Fibroblast of mammary gland (primary cell): ENCODE measurements around the gene MEAF6.
"Not testable (repeated sequence)": the region's sequence is repeated elsewhere in the genome, so short reads cannot be mapped to it uniquely, and the experiment has no call there.

Source experiments
- DNase-seq: peaks from one replicate; pipeline ENCODE4 v3.0.0-alpha.2; 2010; ENCODE audit warnings: low read depth
- H3K4me3 ChIP-seq: 2 replicates; pipeline ENCODE4 v1.5.1; 2011; ENCODE audit warnings: low read depth, mild to moderate bottlenecking, low read length, moderate library complexity; ENCODE audit not compliant: control insufficient read depth
- TF ChIP-seq, protein P1 (sequence below): conservative IDR thresholded peaks from 2 replicates; pipeline ENCODE4 v1.5.1; 2011; ENCODE audit warnings: low read depth, low read length, inconsistent platforms; ENCODE audit not compliant: control insufficient read depth, insufficient read depth

The MEAF6 gene

DNA sequence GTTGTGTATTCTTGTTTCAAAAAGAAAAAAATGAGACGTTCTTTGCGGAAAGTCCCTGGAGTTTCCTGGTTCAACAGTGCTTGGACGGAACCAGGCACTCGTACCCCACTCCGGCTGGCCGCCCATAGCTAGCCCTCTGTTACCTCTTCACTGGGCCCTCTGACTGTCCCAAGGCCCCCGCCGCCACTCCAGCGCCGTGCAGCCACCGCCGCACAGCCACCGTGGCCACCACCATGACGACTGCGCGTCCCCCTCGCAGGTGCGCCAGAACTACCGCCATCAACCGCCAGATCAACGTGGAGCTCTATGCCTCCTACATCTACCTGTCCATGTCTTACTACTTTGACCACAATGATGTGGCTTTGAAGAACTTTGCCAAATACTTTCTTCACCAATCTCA is 30.0 kb upstream of the MEAF6 start:
- DNase-seq = no peak
- TF ChIP-seq, protein P1, sequence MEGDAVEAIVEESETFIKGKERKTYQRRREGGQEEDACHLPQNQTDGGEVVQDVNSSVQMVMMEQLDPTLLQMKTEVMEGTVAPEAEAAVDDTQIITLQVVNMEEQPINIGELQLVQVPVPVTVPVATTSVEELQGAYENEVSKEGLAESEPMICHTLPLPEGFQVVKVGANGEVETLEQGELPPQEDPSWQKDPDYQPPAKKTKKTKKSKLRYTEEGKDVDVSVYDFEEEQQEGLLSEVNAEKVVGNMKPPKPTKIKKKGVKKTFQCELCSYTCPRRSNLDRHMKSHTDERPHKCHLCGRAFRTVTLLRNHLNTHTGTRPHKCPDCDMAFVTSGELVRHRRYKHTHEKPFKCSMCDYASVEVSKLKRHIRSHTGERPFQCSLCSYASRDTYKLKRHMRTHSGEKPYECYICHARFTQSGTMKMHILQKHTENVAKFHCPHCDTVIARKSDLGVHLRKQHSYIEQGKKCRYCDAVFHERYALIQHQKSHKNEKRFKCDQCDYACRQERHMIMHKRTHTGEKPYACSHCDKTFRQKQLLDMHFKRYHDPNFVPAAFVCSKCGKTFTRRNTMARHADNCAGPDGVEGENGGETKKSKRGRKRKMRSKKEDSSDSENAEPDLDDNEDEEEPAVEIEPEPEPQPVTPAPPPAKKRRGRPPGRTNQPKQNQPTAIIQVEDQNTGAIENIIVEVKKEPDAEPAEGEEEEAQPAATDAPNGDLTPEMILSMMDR = no peak
- no peak overlapping the region for H3K4me3 ChIP-seq

DNA sequence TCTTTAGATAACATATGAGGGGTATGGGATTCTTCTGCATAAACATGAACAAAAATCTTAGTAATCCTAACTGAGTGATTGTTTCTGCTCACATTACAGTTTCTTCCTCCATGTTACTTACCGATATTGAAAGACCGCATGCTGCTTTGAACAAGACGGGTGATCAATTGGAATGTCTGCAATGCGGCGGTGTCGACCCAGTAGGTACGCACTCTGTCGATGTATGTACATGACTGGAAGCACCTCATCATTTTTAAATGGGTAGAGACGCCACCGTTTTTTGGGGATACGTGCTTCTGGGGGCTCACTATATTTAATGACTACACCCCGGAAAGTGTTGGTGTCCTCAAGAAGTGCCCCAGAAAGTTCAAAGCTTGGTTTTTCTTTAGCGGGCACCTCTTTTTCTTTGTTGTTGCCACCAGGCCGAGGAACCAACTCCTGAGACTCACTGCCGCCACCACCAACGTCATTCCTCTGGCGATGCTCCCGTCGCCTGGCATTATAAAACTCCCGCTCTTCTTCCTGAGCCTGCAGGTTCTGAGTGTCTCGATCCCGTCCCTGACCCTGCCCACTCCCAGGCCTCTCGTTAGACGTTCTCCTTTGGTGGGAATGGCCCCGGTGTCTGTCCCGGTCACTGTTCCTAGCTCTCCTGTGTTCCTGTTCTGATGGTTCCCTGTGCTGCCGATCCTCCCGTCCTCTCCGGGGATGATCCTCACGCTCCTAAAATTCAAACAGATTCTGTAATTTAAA is 25.6 kb upstream of the MEAF6 start:
- TF ChIP-seq, protein P1 = no peak
- no peak overlapping the region for H3K4me3 ChIP-seq
- DNase-seq = no peak

DNA sequence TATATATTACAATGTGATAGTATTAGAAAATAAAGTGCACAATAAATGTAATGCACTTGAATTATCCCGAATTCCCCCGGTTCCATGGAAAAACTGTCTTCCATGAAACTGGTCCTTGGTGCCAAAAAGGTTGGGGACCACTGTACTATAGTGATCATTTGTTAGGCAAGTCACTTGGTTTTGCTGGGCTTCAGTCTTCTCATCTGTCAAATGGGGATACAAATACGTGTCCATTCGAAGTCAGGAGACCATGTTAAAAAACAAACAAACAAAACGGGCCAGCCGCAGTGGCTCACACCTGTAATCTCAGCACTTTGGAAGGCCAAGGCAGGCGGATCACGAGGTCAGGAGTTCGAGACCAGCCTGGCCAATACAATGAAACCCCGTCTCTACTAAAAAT is 24.6 kb upstream of the MEAF6 start:
- not testable (repeated sequence) for DNase-seq, H3K4me3 ChIP-seq

DNA sequence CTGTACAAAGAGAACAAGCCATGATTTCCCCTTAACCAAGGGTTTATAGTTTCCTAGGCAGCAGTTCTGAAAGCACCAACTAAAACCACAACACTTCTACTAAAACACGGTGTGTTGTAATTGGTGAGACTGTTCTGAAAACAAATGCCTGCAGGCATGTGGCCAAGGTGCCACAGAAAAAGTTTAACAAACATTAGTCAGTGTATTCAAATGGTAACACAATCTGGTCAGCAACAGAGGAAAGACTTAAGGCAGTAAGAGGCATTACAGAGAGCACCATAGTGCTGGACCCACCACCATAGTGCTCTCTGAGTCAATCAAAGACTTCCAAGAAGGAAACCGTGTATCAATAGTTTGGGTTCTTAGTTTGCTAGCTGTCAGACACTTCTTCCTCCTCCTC is 22.8 kb upstream of the MEAF6 start:
- peak; percentile 78 for DNase-seq

DNA sequence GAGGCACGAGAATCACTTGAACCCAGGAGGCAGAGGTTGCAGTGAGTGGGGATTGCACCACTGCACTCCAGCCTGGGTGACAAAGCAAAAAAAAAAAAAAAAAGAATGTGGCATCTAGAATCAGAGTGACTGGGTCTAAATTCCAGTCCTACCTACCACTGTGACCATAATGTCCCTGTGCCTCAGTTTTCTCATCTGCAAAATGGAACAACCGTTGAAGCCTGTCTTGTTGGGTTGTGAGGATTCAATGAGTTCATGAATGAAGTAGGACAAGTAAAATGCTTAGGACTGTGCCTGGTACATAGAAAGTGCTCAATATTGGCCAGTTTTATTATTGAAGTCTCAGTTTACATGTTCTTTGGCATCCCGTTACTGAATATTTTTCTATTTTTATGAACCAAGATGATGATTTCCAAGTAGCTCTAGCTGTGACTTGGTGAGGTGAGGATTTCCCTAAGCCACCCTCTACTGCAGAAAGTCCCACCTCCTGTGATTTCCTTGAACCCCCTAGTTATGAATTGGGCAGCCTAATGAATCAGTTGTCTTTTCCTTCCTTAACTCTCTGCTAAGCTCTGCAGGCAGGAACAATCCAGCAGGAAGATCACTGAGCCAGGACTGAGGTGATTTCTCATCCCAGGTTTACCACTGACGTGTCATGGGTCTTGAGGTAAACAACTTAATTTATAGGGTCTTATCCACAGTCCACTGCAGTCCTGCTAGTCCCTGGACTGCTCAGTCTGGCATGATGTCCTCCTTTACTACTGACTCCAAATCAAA is 18.9 kb upstream of the MEAF6 start:
- TF ChIP-seq, protein P1 = no peak
- H3K4me3 ChIP-seq = no peak overlapping the region
- no peak for DNase-seq

More for the DNA sequence above, 22.8 kb upstream of the MEAF6 start:
- H3K4me3 ChIP-seq = no peak overlapping the region
- TF ChIP-seq, protein P1 = no peak

DNA sequence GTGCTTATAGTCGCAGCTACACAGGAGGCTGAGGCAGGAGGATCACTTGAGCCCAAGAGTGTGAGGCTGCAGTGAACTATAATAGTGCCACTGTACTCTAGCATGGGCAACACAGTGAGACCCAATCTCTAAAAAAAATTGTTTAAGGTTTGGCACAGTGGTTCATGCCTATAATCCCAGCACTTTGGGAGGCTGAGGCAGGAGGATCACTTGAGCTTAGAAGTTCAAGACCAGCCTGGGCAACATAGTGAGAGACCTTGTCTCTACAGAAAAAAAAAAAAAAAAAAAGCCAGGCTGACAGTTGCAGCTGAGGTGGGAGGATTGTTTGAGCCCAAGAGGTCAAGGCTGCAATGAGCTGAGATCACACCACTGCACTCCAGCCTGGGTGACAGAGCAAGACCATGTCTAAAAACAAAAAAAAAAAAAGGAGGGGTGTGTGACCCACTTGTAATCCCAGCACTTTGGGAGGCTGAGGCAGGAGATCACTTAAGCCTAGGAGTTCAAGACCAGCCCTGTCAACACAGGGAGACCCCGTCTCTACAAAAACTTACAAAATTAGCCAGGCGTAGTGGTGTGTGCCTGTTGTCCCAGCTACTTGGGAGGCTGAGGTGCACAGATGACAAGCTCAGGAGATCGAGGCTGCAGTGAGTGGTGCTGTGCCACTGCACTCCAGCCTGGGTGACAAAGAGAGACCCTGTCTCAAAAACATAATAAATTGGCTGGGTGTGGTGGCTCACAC is 18.0 kb upstream of the MEAF6 start:
- H3K4me3 ChIP-seq, DNase-seq: not testable (repeated sequence)

DNA sequence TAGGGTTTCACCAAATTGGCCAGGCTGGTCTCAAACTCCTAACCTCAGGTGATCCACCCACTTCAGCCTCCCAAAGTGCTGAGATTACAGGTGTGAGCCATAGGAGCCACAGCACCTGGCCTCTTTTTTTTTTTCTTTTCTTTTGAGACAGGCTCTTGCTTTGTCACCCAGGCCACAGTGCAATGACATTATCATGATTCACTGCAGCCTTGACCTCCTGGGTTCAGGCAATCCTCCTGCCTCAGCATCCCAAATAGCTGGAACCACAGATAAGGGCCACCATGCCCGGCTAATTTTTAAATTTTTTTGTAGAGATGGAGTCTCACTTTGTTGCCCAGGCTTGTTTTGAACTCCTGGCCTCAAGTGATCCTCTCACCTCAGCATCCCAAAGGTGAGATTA is 15.3 kb upstream of the MEAF6 start:
- H3K4me3 ChIP-seq, DNase-seq: not testable (repeated sequence)

DNA sequence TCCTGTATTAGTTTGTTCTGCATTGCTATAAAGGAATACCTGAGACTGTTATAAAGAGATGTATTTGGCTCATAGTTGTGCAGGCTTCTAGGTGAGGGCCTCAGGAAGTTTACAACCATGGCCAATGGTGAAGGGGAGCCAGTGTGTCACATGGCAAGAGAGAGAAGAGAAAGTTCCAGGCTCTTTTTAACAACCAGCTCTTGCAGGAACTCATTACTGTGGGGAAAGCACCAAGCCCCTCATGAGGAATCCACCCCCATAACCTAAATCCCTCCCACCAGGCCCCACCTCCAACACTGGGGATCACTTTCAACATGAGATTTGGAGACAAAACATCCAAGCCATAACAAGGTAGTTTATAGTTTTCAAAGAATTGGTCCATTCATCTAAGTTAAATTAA is 5.0 kb upstream of the MEAF6 start:
- TF ChIP-seq, protein P1 = no peak
- DNase-seq = no peak
- no peak overlapping the region for H3K4me3 ChIP-seq

DNA sequence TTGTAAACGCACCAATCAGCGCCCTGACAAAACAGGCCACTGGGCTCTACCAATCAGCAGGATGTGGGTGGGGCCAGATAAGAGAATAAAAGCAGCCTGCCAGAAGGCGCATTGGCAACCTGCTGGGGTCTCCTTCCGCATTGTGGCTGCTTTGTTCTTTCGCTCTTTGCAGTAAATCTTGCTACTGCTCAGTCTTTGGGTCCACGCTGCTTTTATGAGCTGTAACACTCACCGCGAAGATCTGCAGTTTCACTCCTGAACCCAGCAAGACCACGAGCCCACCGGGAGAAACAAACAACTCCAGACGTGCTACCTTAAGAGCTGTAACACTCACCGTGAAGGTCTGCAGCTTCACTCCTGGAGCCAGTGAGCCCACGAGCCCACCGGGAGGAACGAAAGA is 4.4 kb upstream of the MEAF6 start:
- DNase-seq, H3K4me3 ChIP-seq: not testable (repeated sequence)

DNA sequence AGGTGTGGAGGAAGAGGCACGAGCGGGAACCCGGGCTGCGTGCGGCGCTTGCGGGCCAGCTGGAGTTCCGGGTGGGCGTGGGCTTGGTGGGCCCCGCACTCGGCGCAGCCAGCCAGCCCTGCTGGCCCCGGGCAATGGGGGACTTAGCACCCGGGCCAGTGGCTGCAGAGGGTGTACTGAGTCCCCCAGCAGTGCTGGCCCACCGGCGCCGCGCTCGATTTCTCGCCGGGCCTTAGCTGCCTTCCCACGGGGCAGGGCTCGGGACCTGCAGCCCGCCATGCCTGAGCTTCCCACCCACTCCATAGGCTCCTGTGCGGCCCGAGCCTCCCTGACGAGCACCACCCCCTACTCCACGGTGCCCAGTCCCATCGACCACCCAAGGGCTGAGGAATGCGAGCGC is 3.7 kb upstream of the MEAF6 start:
- not testable (repeated sequence) for DNase-seq

More for the DNA sequence above, 3.7 kb upstream of the MEAF6 start:
- not testable (repeated sequence) for H3K4me3 ChIP-seq
